Keratinocyte (primary cell): ENCODE data around the gene SIK2.

ENCODE experiments used
- EZH2 ChIP-seq: IDR thresholded peaks from one replicate; pipeline ENCODE4 v1.6.1; 2012; ENCODE audit warnings: inconsistent platforms, mild to moderate bottlenecking, low read length, moderate library complexity
- TF ChIP-seq, protein P1 (sequence below), 3 experiments: IDR thresholded peaks in 1 of 3; conservative IDR thresholded peaks in 1 of 3; optimal IDR thresholded peaks in 1 of 3; 2 replicates in 2 of 3; 3 replicates in 1 of 3; pipeline versions ENCODE3 to v1.5.1; 2011; ENCODE audit warnings: low read length in 3 of 3, mild to moderate bottlenecking in 3 of 3, moderate library complexity in 2 of 3, control low read depth in 1 of 3, inconsistent platforms in 1 of 3; ENCODE audit not compliant: insufficient read depth in 2 of 3; ENCODE audit errors: extremely low read depth in 1 of 3

DNA sequence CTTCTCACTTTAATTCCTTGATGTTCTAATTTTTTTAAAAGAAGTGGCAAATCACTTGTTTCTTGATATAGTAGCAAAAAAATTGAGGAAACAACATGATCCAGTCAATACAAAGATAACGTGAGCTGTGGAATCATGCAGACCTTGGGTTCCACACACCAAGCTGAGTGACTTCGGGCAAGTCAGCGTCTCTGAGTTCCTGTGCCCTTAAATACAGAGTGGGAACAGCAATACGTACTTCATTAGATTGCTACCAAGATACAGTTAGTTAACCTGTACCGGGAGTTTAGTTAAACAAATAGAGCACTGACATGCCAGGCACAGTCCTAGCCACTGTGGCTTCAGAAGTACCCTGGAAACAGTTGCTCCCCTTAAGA is 105.4 kb downstream of the SIK2 start:
- TF ChIP-seq, protein P1, sequence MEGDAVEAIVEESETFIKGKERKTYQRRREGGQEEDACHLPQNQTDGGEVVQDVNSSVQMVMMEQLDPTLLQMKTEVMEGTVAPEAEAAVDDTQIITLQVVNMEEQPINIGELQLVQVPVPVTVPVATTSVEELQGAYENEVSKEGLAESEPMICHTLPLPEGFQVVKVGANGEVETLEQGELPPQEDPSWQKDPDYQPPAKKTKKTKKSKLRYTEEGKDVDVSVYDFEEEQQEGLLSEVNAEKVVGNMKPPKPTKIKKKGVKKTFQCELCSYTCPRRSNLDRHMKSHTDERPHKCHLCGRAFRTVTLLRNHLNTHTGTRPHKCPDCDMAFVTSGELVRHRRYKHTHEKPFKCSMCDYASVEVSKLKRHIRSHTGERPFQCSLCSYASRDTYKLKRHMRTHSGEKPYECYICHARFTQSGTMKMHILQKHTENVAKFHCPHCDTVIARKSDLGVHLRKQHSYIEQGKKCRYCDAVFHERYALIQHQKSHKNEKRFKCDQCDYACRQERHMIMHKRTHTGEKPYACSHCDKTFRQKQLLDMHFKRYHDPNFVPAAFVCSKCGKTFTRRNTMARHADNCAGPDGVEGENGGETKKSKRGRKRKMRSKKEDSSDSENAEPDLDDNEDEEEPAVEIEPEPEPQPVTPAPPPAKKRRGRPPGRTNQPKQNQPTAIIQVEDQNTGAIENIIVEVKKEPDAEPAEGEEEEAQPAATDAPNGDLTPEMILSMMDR (optimal IDR thresholded peaks at IDR 0.05 in 1 of 3, IDR thresholded peaks at IDR 0.05 in 1 of 3, conservative IDR thresholded peaks at IDR 0.05 in 1 of 3; ENCODE audit: extremely low read depth in 1 of 3, insufficient read depth in 2 of 3, low read length in 3 of 3): no peak
- TF ChIP-seq EZH2: no peak
